ENCODE measurements around the gene RCOR2.
"Not testable (repeated sequence)": the region's sequence is repeated elsewhere in the genome, so short reads cannot be mapped to it uniquely, and the experiment has no call there.

Gene RCOR2

GRCh38 chr11:63916837-63917691, at the start of gene RCOR2:
TSS of gene RCOR2 (minus strand) at chr11:63917164. CDS start at chr11:63916456, 708 bp downstream.
- DNase-seq (ENCODE audit: low spot score): peak; percentile 94

- DNase-seq (ENCODE audit: low spot score): no peak
Observed at GRCh38 chr11:63966444-63966843, 49.5 kb upstream of the RCOR2 start.

GRCh38 chr11:63963895-63964294, 46.9 kb upstream of the RCOR2 start:
- DNase-seq (ENCODE audit: low spot score): not testable (repeated sequence)

- peak; percentile 36 for DNase-seq (ENCODE audit: low spot score)
Observed at GRCh38 chr11:63961608-63962412, 44.8 kb upstream of the RCOR2 start.

GRCh38 chr11:63958008-63958407, 41.0 kb upstream of the RCOR2 start:
- DNase-seq (ENCODE audit: low spot score): no peak

GRCh38 chr11:63952570-63952969, 35.6 kb upstream of the RCOR2 start:
- no peak for DNase-seq (ENCODE audit: low spot score)

- DNase-seq (ENCODE audit: low spot score): no peak
Observed at GRCh38 chr11:63951779-63952536, 35.0 kb upstream of the RCOR2 start.

GRCh38 chr11:63945477-63946163, 28.7 kb upstream of the RCOR2 start:
- DNase-seq (ENCODE audit: low spot score): peak; percentile 85

- DNase-seq (ENCODE audit: low spot score): no peak
Observed at GRCh38 chr11:63944987-63945386, 28.0 kb upstream of the RCOR2 start.

- DNase-seq (ENCODE audit: low spot score): no peak
Observed at GRCh38 chr11:63942803-63943202, 25.8 kb upstream of the RCOR2 start.

- no peak for DNase-seq (ENCODE audit: low spot score)
Observed at GRCh38 chr11:63941901-63942300, 24.9 kb upstream of the RCOR2 start.

- DNase-seq (ENCODE audit: low spot score): no peak
Observed at GRCh38 chr11:63940786-63941185, 23.8 kb upstream of the RCOR2 start.

- no peak for DNase-seq (ENCODE audit: low spot score)
Observed at GRCh38 chr11:63939397-63939891, 22.5 kb upstream of the RCOR2 start.

GRCh38 chr11:63938479-63939396, 21.8 kb upstream of the RCOR2 start, which contains the start of gene NAA40:
TSS of gene NAA40 (plus strand) at chr11:63939002. CDS start at chr11:63939097, 95 bp downstream.
- DNase-seq (ENCODE audit: low spot score): peak; percentile 99

- DNase-seq (ENCODE audit: low spot score): no peak
Observed at GRCh38 chr11:63937713-63938478, 20.9 kb upstream of the RCOR2 start.

- no peak for DNase-seq (ENCODE audit: low spot score)
Observed at GRCh38 chr11:63933459-63933858, 16.5 kb upstream of the RCOR2 start.

GRCh38 chr11:63931876-63932275, 14.9 kb upstream of the RCOR2 start:
- no peak for DNase-seq (ENCODE audit: low spot score)

- DNase-seq (ENCODE audit: low spot score): no peak
Observed at GRCh38 chr11:63931045-63931444, 14.1 kb upstream of the RCOR2 start.

- peak; percentile 39 for DNase-seq (ENCODE audit: low spot score)
Observed at GRCh38 chr11:63929616-63930015, 12.7 kb upstream of the RCOR2 start.

- no peak for DNase-seq (ENCODE audit: low spot score)
Observed at GRCh38 chr11:63923319-63923718, 6.4 kb upstream of the RCOR2 start.
